SU-DHL-6 (cell line): Measurements from ENCODE around the gene CDH23.

Experiments
- H2AFZ ChIP-seq: fragments of 200-600 bp; sonication (generic); 2 replicates; pipeline ENCODE4 v1.6.1; 2014; ENCODE audit warnings: low read depth, mild to moderate bottlenecking, moderate library complexity, mixed read lengths, antibody characterized with exemption, low read length; ENCODE audit not compliant: severe bottlenecking
- H3F3A ChIP-seq: fragments of 200-600 bp; shearing (Covaris generic); 2 replicates; pipeline ENCODE4 v1.6.0; 2016; ENCODE audit warnings: antibody characterized with exemption, mild to moderate bottlenecking; ENCODE audit not compliant: insufficient read depth
- H3K27ac ChIP-seq: fragments of 200-600 bp; sonication (generic); 2 replicates; pipeline ENCODE4 v1.5.1; 2016; ENCODE audit warnings: low read depth, mild to moderate bottlenecking, low read length, moderate library complexity, mixed read lengths
- H3K27me3 ChIP-seq: fragments of 200-600 bp; sonication (generic), shearing (Covaris generic); 2 replicates; pipeline ENCODE4 v1.6.0; 2014; ENCODE audit warnings: mild to moderate bottlenecking, low read length
- H3K36me3 ChIP-seq: fragments of 200-600 bp; sonication (generic); 2 replicates; pipeline ENCODE4 v1.6.1; 2014; ENCODE audit warnings: mild to moderate bottlenecking, low read length, mixed read lengths
- H3K4me2 ChIP-seq: fragments of 300-600, 200-600 bp; shearing (Covaris generic), sonication (generic); 2 replicates; pipeline ENCODE4 v1.6.0; 2014; ENCODE audit warnings: low read length, low read depth, mild to moderate bottlenecking; ENCODE audit not compliant: poor library complexity, severe bottlenecking
- H3K4me3 ChIP-seq: fragments of 200-600 bp; sonication (generic); 2 replicates; pipeline ENCODE4 v1.5.1; 2014; ENCODE audit warnings: antibody characterized with exemption, low read length, mild to moderate bottlenecking, mixed read lengths; ENCODE audit not compliant: insufficient read depth, poor library complexity, severe bottlenecking
- H3K79me2 ChIP-seq: fragments of 200-600 bp; sonication (generic); 2 replicates; pipeline ENCODE4 v1.6.1; 2014; ENCODE audit warnings: mild to moderate bottlenecking, low read length, moderate library complexity; ENCODE audit not compliant: insufficient read depth
- H3K9ac ChIP-seq: fragments of 200-600 bp; sonication (generic); 2 replicates; pipeline ENCODE4 v1.7.0; 2014; ENCODE audit warnings: mild to moderate bottlenecking, low read length
- H3K9me2 ChIP-seq: fragments of 200-600 bp; sonication (generic); replicated peaks from 2 replicates; pipeline ENCODE4 v1.6.1; 2014; ENCODE audit warnings: low read length; ENCODE audit not compliant: insufficient read depth
- H3K9me3 ChIP-seq: fragments of 200-600 bp; sonication (generic); 2 replicates; pipeline ENCODE4 v1.6.1; 2014; ENCODE audit warnings: low read length, mixed read lengths; ENCODE audit not compliant: insufficient read depth
- H4K20me1 ChIP-seq: fragments of 200-600 bp; sonication (generic); 2 replicates; pipeline ENCODE4 v1.6.1; 2014; ENCODE audit warnings: low read depth, mild to moderate bottlenecking, antibody characterized with exemption, low read length, moderate library complexity, mixed read lengths
- CTCF ChIP-seq: fragments of 200-600 bp; sonication (generic); IDR thresholded peaks from one replicate; pipeline ENCODE4 v1.5.1; 2017; ENCODE audit warnings: antibody characterized with exemption, mild to moderate bottlenecking, low read length, moderate library complexity; ENCODE audit not compliant: insufficient read depth, poor library complexity, severe bottlenecking
- EZH2phosphoT487 ChIP-seq: fragments of 200-600 bp; sonication (generic), shearing (Covaris generic); conservative IDR thresholded peaks from 2 replicates; pipeline ENCODE4 v1.6.1; 2018; ENCODE audit warnings: mild to moderate bottlenecking, antibody characterized with exemption, low read length, moderate library complexity, mixed read lengths

The CDH23 gene

GRCh38 chr10:71396711-71397295 lies at the start of gene CDH23:
TSS of gene CDH23 (plus strand) at chr10:71396920. CDS start at chr10:71439832, 42,912 bp downstream.
- Histone ChIP-seq H3K9me3 (no peaks in the 10 kb centered on the region), H3K9me2 (no peaks in the 10 kb centered on the region), H3K27ac (no peak within 1 kb of the TSS), H3F3A (no peaks in the 10 kb centered on the region), H3K4me3 (no peak within 1 kb of the TSS), H3K4me2 (no peak within 1 kb of the TSS), H3K79me2 (no peaks in the 10 kb centered on the region), H4K20me1 (no peaks in the 10 kb centered on the region), H3K36me3 (no peaks in the 10 kb centered on the region), H3K9ac (no peak within 1 kb of the TSS), H2AFZ (no peak within 1 kb of the TSS), H3K27me3 (no peaks in the 10 kb centered on the region)
- no peak for TF ChIP-seq EZH2phosphoT487
- no peak for TF ChIP-seq CTCF

DNA sequence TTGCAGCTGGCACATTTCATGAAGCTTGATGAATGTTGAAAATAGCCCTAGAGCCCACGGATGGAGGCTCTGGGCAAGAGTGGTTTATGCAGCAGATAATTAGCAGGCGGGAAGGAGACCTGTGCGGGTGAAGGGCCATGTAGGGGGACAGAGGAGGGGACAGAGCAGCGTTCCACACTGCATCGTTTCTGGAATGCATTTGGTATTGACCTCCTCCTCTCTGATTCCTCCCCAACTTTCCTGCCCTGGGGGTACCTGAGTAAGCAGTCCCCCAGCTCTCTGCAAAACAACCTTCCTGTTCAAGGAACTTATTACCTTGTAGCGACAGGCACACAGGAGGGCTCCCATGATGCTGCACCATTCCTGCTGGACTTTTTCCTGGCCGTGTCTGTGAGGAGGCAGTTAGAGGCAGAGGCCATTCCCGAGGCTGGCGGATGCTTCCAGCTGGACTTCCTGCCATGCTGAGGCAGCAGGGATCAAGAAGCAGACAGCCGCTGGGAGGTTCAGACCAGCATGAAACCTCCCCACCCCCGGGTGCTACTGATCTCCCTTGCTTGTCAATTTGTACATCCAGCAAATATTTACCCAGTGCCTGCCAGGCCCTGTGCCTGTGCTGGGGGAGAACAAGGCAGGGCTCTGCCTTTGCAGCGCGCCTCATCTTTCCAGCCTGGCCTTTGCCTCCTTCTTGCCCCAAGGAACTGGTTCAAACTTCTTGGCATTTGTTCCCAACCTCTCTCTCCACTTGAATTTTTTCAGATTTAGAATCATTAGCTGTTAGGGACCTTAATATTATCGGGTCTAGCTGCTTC lies 48.9 kb upstream of the CDH23 start:
- H3K27ac ChIP-seq = no peak overlapping the region
- H4K20me1 ChIP-seq = no peaks in the 10 kb centered on the region

DNA sequence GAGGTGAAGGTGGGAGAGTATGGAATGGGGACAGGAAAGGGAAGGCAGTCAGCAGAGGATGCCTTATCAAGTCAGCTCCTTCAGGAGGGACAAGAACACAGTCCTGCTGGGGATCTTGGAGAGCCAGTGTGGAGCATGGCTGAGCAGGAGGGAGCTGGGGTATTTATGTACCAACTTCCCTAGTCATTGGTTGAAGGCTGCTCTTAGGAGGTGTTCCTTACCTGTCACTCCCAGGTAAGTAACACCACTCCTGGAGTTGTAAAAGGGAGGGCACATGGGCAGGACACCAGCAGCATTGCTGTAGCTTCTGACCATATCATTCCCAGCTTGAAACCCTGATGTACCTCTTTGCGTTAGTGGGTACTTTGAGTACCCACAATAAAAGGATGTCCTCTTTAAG lies 47.9 kb upstream of the CDH23 start:
- Histone ChIP-seq H3K27ac (no peak overlapping the region), H3K36me3 (no peaks in the 10 kb centered on the region), H3K9me2 (no peaks in the 10 kb centered on the region), H3K9me3 (no peaks in the 10 kb centered on the region), H3K79me2 (no peaks in the 10 kb centered on the region), H2AFZ (no peak overlapping the region), H3K4me2 (no peak overlapping the region), H3K9ac (no peak overlapping the region), H3K27me3 (no peaks in the 10 kb centered on the region), H3F3A (no peaks in the 10 kb centered on the region), H4K20me1 (no peaks in the 10 kb centered on the region), H3K4me3 (no peak overlapping the region)
- TF ChIP-seq CTCF (no peak), EZH2phosphoT487 (no peak)

More for the DNA sequence above, 48.9 kb upstream of the CDH23 start:
- TF ChIP-seq CTCF (no peak), EZH2phosphoT487 (no peak)
- H3K9ac ChIP-seq = no peak overlapping the region
- no peaks in the 10 kb centered on the region for H3K79me2 ChIP-seq
- H3K36me3 ChIP-seq = no peaks in the 10 kb centered on the region
- H3K4me2 ChIP-seq = no peak overlapping the region
- H2AFZ ChIP-seq = no peak overlapping the region
- H3F3A ChIP-seq = no peaks in the 10 kb centered on the region
- no peaks in the 10 kb centered on the region for H3K27me3 ChIP-seq
- H3K9me3 ChIP-seq = no peaks in the 10 kb centered on the region
- no peak overlapping the region for H3K4me3 ChIP-seq
- H3K9me2 ChIP-seq = no peaks in the 10 kb centered on the region
